Lung (tissue), 12 donors: ENCODE measurements around the gene EREG. TPM values are rescaled to one million over a fixed set of nuclear protein-coding genes. Genes with fewer than 3 reads are reported as not detected.

Experiments used
- ATAC-seq: fragments of 200-7000 bp; cut with Tn5 transposase; one replicate; pipeline ENCODE4 v1.9.1; 2020; ENCODE audit warnings: moderate number of reproducible peaks; ENCODE audit not compliant: insufficient read depth, low FRiP score
- DNase-seq, 3 donors: peaks; one replicate each; pipeline ENCODE4 v3.0.0-alpha.2; 2013 to 2017
- H3K27ac ChIP-seq, 2 donors: one replicate each; pipeline ENCODE4 v1.5.1; 2013; ENCODE audit warnings: mild to moderate bottlenecking in 2 of 2, moderate library complexity in 2 of 2, control low read depth in 1 of 2, inconsistent platforms in 1 of 2, low read depth in 1 of 2, low read length in 1 of 2
- H3K27me3 ChIP-seq, 3 donors: one replicate each; pipeline ENCODE4 v1.5.1; 2013; ENCODE audit warnings: low read length in 2 of 3; ENCODE audit not compliant: control insufficient read depth in 3 of 3, insufficient read depth in 3 of 3
- H3K36me3 ChIP-seq, 4 donors: one replicate each; pipeline ENCODE4 v1.5.1; 2013; ENCODE audit warnings: low read length in 4 of 4, mild to moderate bottlenecking in 1 of 4, moderate library complexity in 1 of 4; ENCODE audit not compliant: control insufficient read depth in 4 of 4, insufficient read depth in 4 of 4
- H3K4me1 ChIP-seq, 5 donors: one replicate each; pipeline ENCODE4 v1.5.1; 2013; ENCODE audit warnings: low read length in 5 of 5, mild to moderate bottlenecking in 2 of 5, moderate library complexity in 1 of 5; ENCODE audit not compliant: control insufficient read depth in 5 of 5, insufficient read depth in 5 of 5
- H3K4me3 ChIP-seq: one replicate; pipeline ENCODE4 v1.5.1; 2013; ENCODE audit warnings: mild to moderate bottlenecking, control low read depth, moderate library complexity
- H3K9ac ChIP-seq, 2 donors: one replicate each; pipeline ENCODE4 v1.5.1; 2013; ENCODE audit warnings: low read length in 2 of 2, control low read depth in 1 of 2; ENCODE audit not compliant: insufficient read depth in 1 of 2
- H3K9me3 ChIP-seq, 4 donors: one replicate each; pipeline ENCODE4 v1.5.1; 2013; ENCODE audit warnings: low read length in 3 of 4, mild to moderate bottlenecking in 1 of 4, moderate library complexity in 1 of 4; ENCODE audit not compliant: control insufficient read depth in 4 of 4, insufficient read depth in 3 of 4
- WGBS, 2 donors: extraction: QIAGEN DNeasy Blood & Tissue Kit; methylation state at CpG; one replicate each; pipeline ENCODE4 v1.1.7; 2013; 5-methylcytosine and 5-hydroxymethylcytosine counted together
- polyA plus RNA-seq, 2 donors: library from polyadenylated mRNA; stranded (reverse); fragments of 200-250 nt; gene quantifications; one replicate each; pipeline ENCODE4 v1.2.1, GENCODE V29; 2013
- total RNA-seq, 2 donors: library from RNA; depleted of rRNA in 1 of 2; stranded (reverse); fragments of >200 nt in 1 of 2; gene quantifications; one replicate each; pipeline ENCODE4 v1.2.1, GENCODE V29; 2014 to 2021
- TF ChIP-seq, protein P1 (sequence below): IDR thresholded peaks from 2 replicates; pipeline ENCODE4 v1.5.1; 2012; ENCODE audit warnings: mild to moderate bottlenecking; ENCODE audit errors: control extremely low read depth, extremely low read depth
- donor health status: control.
- donor health status: control.
- donor health status: Bipolar disorder and iron deficiency.
- donor health status: healthy.
- donor health status: DM: yes; HTN: yes; CAD: no.

EREG gene
- total and polyA plus RNA-seq, 4 donors: 0.14 to 4.0 (median 0.34) TPM

DNA sequence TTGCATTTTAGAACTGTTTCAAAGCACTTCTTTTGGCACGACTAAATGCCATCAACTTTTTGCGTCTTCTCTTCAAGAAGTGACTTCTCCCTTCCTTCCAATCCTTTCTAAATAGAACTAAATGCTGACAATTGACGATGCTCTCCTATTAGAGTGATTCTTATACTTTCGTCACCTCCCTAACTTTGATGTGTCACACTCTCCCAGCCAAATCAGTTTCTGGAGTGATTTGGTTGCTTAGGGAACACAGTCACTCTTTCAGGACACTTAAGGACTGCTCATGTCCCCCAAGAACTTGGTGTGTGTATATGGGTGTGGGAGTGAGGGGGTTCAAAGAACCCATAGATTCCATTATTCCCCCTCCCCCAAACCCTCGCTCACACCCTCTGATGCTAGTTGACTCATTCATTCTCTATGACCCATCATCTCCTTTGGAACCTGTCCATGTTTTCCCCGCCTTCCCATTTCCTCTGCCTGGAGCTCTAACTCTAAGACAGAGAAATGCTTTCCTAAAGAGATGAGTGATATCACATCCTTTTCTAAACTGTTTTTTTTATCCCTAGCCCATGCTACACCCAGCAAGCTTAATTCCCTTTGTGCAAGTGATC lies 53.2 kb downstream of the EREG start:
- peaks cover 0 to 2% (median 0%) of the 10 kb centered on the region in 4 donors for H3K9me3 ChIP-seq
- TF ChIP-seq, protein P1, sequence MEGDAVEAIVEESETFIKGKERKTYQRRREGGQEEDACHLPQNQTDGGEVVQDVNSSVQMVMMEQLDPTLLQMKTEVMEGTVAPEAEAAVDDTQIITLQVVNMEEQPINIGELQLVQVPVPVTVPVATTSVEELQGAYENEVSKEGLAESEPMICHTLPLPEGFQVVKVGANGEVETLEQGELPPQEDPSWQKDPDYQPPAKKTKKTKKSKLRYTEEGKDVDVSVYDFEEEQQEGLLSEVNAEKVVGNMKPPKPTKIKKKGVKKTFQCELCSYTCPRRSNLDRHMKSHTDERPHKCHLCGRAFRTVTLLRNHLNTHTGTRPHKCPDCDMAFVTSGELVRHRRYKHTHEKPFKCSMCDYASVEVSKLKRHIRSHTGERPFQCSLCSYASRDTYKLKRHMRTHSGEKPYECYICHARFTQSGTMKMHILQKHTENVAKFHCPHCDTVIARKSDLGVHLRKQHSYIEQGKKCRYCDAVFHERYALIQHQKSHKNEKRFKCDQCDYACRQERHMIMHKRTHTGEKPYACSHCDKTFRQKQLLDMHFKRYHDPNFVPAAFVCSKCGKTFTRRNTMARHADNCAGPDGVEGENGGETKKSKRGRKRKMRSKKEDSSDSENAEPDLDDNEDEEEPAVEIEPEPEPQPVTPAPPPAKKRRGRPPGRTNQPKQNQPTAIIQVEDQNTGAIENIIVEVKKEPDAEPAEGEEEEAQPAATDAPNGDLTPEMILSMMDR: no peak
- ATAC-seq (no peak), DNase-seq (peak in 1 of 3 donors; percentile 31)
- WGBS, 2 donors: 75 to 83% methylated on average over 6 of the region's 6 CpGs
- no peak overlapping the region for H3K27ac ChIP-seq
- H3K4me3 ChIP-seq: no peak overlapping the region
- H3K4me1 ChIP-seq: peaks cover 0 to 12% (median 0%) of the 10 kb centered on the region in 5 donors
- H3K27me3 ChIP-seq: no peaks in the 10 kb centered on the region
- no peaks in the 10 kb centered on the region for H3K36me3 ChIP-seq
- no peak overlapping the region for H3K9ac ChIP-seq

DNA sequence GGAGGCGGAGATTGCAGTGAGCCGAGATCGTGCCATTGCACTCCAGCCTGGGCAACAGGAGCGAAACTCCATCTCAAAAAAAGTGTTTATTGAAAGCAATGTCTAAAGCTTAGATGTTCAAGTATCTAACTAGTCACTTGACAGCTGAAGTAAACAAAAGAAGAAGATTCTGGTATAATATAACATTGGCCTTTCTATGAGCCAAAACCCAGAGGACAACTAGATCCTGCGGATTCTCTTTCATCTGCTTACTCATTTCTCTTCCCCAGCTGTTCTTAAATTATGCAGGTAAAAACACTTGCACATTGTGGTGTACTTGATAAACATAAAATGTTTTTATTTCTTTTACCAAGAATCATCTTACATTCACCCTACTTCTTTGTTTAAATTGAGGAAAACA lies 55.9 kb downstream of the EREG start:
- Histone ChIP-seq H3K9me3 (no peaks in the 10 kb centered on the region), H3K27me3 (no peaks in the 10 kb centered on the region), H3K36me3 (no peaks in the 10 kb centered on the region), H3K9ac (no peak overlapping the region), H3K4me1 (peaks cover 0 to 20% (median 0%) of the 10 kb centered on the region in 5 donors), H3K27ac (no peak overlapping the region), H3K4me3 (no peak overlapping the region)
- ATAC-seq: no peak
- DNase-seq: no peak
- TF ChIP-seq, protein P1: no peak
- 75 to 81% methylated on average over 5 of the region's 5 CpGs for WGBS, 2 donors

DNA sequence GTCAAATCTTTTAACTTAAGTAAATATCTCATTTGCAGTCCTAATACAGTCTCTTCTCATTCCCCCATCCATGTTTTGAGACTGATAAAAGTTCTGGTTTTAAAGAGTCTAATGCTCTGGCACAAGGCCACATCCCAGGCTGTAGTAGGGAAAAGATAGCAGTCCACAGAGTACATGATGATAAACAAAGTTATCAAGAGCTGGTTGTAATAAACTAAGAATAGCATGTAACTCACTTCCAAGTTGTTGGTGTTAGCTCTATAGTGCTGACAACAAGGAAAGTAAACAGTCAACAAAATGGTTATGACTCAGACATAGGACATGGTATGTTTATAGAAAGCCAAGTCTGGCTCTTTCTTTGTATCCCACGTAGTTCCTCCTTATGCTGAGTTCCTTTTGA lies 58.2 kb downstream of the EREG start:
- ATAC-seq (no peak), DNase-seq (peak; percentile 75 to 94 (median 93))
- Histone ChIP-seq H3K27ac (no peak overlapping the region), H3K4me3 (no peak overlapping the region), H3K36me3 (no peaks in the 10 kb centered on the region), H3K4me1 (peaks cover 0 to 20% (median 0%) of the 10 kb centered on the region in 5 donors), H3K27me3 (no peaks in the 10 kb centered on the region), H3K9me3 (no peaks in the 10 kb centered on the region), H3K9ac (no peak overlapping the region)
- TF ChIP-seq, protein P1: no peak
- WGBS, 2 donors: 42 to 56% methylated on average over 1 of the region's 1 CpG

DNA sequence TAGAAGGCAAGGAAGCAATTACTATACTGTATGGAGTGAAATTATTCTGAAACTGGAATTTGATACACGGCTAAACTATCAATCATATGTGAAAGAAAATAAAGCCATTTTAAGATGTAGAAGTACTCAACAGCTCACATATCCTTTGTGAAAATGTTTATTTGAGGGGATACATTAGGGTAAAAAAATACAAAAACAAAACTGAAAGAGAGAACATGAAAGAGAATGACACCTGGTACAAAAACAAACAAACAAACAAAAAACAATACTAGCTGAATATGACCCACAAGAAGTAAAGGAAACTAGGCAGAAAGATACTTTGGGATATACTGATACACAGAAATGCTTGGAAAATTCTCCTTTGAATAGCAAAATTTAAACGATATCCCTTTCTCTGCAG lies 59.2 kb downstream of the EREG start:
- Histone ChIP-seq H3K4me3 (no peak overlapping the region), H3K9me3 (no peaks in the 10 kb centered on the region), H3K4me1 (peaks cover 0 to 20% (median 0%) of the 10 kb centered on the region in 5 donors), H3K27me3 (no peaks in the 10 kb centered on the region), H3K27ac (no peak overlapping the region), H3K9ac (no peak overlapping the region), H3K36me3 (no peaks in the 10 kb centered on the region)
- no peak for ATAC-seq
- WGBS, 2 donors: 90 to 95% methylated on average over 2 of the region's 2 CpGs
- DNase-seq: no peak
- TF ChIP-seq, protein P1: no peak
